Globus pallidus (tissue), 1 donor: Measurements from ENCODE around the gene ALB.

Experiments used
- DNase-seq: peaks from one replicate; pipeline ENCODE4 v3.0.0-alpha.2; 2015; ENCODE audit warnings: low spot score

The ALB gene

GRCh38 chr4:73409012-73409862 lies 5.2 kb downstream of the ALB start:
- DNase-seq = no peak

DNA sequence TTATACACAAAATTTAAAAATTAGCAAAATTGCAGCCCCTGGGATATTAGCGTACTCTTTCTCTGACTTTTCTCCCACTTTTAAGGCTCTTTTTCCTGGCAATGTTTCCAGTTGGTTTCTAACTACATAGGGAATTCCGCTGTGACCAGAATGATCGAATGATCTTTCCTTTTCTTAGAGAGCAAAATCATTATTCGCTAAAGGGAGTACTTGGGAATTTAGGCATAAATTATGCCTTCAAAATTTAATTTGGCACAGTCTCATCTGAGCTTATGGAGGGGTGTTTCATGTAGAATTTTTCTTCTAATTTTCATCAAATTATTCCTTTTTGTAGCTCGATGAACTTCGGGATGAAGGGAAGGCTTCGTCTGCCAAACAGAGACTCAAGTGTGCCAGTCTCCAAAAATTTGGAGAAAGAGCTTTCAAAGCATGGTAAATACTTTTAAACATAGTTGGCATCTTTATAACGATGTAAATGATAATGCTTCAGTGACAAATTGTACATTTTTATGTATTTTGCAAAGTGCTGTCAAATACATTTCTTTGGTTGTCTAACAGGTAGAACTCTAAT lies 6.0 kb downstream of the ALB start:
- DNase-seq = no peak

DNA sequence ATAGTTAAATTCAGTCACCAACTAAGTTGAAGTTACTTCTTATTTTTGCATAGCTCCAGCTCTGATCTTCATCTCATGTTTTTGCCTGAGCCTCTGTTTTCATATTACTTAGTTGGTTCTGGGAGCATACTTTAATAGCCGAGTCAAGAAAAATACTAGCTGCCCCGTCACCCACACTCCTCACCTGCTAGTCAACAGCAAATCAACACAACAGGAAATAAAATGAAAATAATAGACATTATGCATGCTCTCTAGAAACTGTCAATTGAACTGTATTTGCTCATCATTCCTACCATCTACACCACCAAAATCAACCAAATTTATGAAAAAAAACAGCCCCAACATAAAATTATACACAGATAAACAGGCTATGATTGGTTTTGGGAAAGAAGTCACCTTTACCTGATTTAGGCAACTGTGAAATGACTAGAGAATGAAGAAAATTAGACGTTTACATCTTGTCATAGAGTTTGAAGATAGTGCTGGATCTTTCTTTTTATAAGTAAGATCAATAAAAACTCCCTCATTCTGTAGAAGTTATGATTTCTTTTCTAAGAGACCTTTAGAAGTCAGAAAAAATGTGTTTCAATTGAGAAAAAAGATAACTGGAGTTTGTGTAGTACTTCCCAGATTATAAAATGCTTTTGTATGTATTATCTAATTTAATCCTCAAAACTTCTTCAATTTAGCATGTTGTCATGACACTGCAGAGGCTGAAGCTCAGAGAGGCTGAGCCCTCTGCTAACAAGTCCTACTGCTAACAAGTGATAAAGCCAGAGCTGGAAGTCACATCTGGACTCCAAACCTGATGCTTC lies 7.0 kb downstream of the ALB start:
- DNase-seq = no peak

DNA sequence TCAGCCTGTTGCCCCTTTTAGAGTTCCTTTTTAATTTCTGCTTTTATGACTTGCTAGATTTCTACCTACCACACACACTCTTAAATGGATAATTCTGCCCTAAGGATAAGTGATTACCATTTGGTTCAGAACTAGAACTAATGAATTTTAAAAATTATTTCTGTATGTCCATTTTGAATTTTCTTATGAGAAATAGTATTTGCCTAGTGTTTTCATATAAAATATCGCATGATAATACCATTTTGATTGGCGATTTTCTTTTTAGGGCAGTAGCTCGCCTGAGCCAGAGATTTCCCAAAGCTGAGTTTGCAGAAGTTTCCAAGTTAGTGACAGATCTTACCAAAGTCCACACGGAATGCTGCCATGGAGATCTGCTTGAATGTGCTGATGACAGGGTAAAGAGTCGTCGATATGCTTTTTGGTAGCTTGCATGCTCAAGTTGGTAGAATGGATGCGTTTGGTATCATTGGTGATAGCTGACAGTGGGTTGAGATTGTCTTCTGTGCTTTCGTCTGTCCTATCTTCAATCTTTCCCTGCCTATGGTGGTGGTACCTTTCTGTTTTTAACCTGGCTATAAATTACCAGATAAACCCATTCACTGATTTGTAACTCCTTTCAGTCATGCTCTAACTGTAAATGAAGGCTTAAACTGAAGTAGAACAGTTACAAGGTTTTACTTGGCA lies 7.8 kb downstream of the ALB start:
- no peak for DNase-seq

DNA sequence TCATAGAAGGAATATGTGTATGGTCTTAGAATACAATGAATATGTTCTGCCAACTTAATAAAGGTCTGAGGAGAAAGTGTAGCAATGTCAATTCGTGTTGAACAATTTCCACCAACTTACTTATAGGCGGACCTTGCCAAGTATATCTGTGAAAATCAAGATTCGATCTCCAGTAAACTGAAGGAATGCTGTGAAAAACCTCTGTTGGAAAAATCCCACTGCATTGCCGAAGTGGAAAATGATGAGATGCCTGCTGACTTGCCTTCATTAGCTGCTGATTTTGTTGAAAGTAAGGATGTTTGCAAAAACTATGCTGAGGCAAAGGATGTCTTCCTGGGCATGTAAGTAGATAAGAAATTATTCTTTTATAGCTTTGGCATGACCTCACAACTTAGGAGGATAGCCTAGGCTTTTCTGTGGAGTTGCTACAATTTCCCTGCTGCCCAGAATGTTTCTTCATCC lies 9.2 kb downstream of the ALB start:
- no peak for DNase-seq

DNA sequence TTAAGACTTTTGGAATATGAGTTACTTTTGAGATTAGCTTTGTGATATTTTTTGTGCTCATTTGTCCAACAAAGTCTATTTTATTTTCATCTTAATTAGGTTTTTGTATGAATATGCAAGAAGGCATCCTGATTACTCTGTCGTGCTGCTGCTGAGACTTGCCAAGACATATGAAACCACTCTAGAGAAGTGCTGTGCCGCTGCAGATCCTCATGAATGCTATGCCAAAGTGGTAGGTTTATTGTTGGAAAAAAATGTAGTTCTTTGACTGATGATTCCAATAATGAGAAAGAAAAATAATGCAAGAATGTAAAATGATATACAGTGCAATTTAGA lies 10.8 kb downstream of the ALB start:
- no peak for DNase-seq

GRCh38 chr4:73415807-73416238 lies 11.7 kb downstream of the ALB start:
- no peak for DNase-seq

- no peak for DNase-seq
Observed at GRCh38 chr4:73416423-73417087, 12.5 kb downstream of the ALB start.

DNA sequence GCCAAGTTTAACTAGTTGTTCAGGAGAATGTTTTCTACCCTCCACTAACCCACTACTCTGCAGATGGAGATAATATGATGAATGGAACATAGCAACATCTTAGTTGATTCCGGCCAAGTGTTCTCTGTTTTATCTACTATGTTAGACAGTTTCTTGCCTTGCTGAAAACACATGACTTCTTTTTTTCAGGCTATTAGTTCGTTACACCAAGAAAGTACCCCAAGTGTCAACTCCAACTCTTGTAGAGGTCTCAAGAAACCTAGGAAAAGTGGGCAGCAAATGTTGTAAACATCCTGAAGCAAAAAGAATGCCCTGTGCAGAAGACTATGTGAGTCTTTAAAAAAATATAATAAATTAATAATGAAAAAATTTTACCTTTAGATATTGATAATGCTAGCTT lies 13.3 kb downstream of the ALB start:
- no peak for DNase-seq

DNA sequence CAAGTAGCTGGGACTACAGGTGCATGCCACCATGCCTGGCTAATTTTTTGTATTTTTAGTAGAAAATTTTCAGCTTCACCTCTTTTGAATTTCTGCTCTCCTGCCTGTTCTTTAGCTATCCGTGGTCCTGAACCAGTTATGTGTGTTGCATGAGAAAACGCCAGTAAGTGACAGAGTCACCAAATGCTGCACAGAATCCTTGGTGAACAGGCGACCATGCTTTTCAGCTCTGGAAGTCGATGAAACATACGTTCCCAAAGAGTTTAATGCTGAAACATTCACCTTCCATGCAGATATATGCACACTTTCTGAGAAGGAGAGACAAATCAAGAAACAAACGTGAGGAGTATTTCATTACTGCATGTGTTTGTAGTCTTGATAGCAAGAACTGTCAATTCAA lies 13.9 kb downstream of the ALB start:
- no peak for DNase-seq

DNA sequence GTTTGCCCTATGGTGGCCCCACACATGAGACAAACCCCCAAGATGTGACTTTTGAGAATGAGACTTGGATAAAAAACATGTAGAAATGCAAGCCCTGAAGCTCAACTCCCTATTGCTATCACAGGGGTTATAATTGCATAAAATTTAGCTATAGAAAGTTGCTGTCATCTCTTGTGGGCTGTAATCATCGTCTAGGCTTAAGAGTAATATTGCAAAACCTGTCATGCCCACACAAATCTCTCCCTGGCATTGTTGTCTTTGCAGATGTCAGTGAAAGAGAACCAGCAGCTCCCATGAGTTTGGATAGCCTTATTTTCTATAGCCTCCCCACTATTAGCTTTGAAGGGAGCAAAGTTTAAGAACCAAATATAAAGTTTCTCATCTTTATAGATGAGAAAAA lies 14.6 kb downstream of the ALB start:
- DNase-seq = no peak

DNA sequence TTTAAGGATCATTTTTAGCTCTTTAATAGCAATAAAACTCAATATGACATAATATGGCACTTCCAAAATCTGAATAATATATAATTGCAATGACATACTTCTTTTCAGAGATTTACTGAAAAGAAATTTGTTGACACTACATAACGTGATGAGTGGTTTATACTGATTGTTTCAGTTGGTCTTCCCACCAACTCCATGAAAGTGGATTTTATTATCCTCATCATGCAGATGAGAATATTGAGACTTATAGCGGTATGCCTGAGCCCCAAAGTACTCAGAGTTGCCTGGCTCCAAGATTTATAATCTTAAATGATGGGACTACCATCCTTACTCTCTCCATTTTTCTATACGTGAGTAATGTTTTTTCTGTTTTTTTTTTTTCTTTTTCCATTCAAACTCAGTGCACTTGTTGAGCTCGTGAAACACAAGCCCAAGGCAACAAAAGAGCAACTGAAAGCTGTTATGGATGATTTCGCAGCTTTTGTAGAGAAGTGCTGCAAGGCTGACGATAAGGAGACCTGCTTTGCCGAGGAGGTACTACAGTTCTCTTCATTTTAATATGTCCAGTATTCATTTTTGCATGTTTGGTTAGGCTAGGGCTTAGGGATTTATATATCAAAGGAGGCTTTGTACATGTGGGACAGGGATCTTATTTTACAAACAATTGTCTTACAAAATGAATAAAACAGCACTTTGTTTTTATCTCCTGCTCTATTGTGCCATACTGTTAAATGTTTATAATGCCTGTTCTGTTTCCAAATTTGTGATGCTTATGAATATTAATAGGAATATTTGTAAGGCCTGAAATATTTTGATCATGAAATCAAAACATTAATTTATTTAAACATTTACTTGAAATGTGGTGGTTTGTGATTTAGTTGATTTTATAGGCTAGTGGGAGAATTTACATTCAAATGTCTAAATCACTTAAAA lies 15.3 kb downstream of the ALB start:
- DNase-seq = peak; percentile 26

GRCh38 chr4:73420615-73421014 lies 16.5 kb downstream of the ALB start:
- no peak for DNase-seq

- DNase-seq = no peak
Observed at GRCh38 chr4:73421708-73422457, 17.8 kb downstream of the ALB start.

DNA sequence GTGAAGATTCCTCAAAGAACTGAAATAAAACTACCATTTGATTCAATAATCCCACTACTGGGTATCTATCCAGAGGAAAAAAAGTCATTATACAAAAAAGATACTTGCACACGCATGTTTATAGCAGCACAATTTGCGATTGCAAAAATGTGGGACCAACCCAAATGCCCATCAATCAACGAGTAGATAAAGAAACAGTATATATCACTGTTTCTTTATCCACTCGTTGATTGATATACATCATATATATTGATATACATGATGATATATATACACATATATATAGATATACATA lies 18.3 kb downstream of the ALB start:
- no peak for DNase-seq

GRCh38 chr4:73423184-73423583 lies 19.1 kb downstream of the ALB start:
- no peak for DNase-seq

GRCh38 chr4:73426666-73427065 lies 22.6 kb downstream of the ALB start:
- DNase-seq = no peak

- no peak for DNase-seq
Observed at GRCh38 chr4:73429118-73429517, 25.0 kb downstream of the ALB start.

GRCh38 chr4:73429826-73430587 lies 25.9 kb downstream of the ALB start:
- DNase-seq = no peak

GRCh38 chr4:73431813-73432168 lies 27.7 kb downstream of the ALB start:
- no peak for DNase-seq
